Osteocyte (in vitro differentiated cells): ENCODE results near the gene SPSB1. TPM values are rescaled to one million over a fixed set of nuclear protein-coding genes. Genes with fewer than 3 reads are reported as not detected.
A peak's percentile ranks its signal among the peaks of the same experiment; 100 is the strongest.

ENCODE experiments used
- DNase-seq: peaks from one replicate; pipeline ENCODE4 v3.0.0; 2021; ENCODE audit warnings: mixed read lengths; ENCODE audit not compliant: unreplicated experiment; ENCODE audit errors: extremely low spot score
- H3K27ac Mint-ChIP-seq: one replicate; pipeline ENCODE4 v1.8.0; 2021; ENCODE audit warnings: mild to moderate bottlenecking, mixed read lengths; ENCODE audit not compliant: unreplicated experiment
- H3K27me3 Mint-ChIP-seq: one replicate; pipeline ENCODE4 v1.8.0; 2021; ENCODE audit warnings: mixed read lengths; ENCODE audit not compliant: unreplicated experiment
- H3K36me3 Mint-ChIP-seq: one replicate; pipeline ENCODE4 v1.8.0; 2021; ENCODE audit warnings: mixed read lengths; ENCODE audit not compliant: unreplicated experiment
- H3K4me1 Mint-ChIP-seq: one replicate; pipeline ENCODE4 v1.8.0; 2021; ENCODE audit warnings: mixed read lengths; ENCODE audit not compliant: unreplicated experiment
- H3K4me3 Mint-ChIP-seq: one replicate; pipeline ENCODE4 v1.8.0; 2021; ENCODE audit warnings: mild to moderate bottlenecking, moderate library complexity, mixed read lengths; ENCODE audit not compliant: unreplicated experiment
- H3K9me3 Mint-ChIP-seq: one replicate; pipeline ENCODE4 v1.8.0; 2021; ENCODE audit warnings: mixed read lengths; ENCODE audit not compliant: unreplicated experiment
- total RNA-seq: library from RNA; stranded (reverse); gene quantifications from 2 replicates; pipeline ENCODE4 v1.2.1, GENCODE V29; 2021
- TF ChIP-seq, protein P1 (sequence below): fragments of 200-600 bp; sonication (generic); IDR thresholded peaks from 2 replicates; pipeline ENCODE4 v1.5.0; 2021; ENCODE audit warnings: antibody characterized with exemption, mild to moderate bottlenecking, moderate library complexity

The SPSB1 gene
- total RNA-seq, 1 donor from 2014 or later, result 52.8 TPM

DNA sequence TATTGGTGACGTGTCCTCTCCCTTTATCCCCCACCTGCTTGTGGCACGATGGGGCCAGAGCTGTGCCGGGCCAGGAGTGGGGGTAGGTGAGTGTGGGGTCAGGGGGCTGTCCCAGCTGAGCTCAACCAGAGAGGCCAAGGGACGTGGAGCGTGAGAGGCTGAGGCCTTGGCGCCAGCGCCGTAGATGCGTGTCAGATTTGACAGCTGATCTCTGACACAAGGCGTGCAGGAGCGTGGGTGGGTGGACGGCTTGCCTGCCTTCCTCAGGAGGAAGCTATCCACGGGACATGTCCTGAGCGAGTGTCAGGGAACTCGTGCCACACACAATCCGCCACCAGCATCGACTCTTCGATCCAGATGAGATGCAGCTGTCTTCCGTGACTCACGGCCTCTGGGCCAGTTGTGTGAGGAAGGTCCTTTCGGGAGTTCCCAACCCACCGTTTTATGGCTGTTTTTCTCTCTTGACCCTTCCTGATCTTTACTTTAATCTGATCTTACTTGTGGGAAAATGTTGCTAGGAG, 56.7 kb downstream of the SPSB1 start:
- TF ChIP-seq, protein P1, sequence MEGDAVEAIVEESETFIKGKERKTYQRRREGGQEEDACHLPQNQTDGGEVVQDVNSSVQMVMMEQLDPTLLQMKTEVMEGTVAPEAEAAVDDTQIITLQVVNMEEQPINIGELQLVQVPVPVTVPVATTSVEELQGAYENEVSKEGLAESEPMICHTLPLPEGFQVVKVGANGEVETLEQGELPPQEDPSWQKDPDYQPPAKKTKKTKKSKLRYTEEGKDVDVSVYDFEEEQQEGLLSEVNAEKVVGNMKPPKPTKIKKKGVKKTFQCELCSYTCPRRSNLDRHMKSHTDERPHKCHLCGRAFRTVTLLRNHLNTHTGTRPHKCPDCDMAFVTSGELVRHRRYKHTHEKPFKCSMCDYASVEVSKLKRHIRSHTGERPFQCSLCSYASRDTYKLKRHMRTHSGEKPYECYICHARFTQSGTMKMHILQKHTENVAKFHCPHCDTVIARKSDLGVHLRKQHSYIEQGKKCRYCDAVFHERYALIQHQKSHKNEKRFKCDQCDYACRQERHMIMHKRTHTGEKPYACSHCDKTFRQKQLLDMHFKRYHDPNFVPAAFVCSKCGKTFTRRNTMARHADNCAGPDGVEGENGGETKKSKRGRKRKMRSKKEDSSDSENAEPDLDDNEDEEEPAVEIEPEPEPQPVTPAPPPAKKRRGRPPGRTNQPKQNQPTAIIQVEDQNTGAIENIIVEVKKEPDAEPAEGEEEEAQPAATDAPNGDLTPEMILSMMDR, result no peak
- Mint-ChIP-seq H3K27me3 (no peaks in the 10 kb centered on the region), H3K4me1 (peaks cover 48% of the 10 kb centered on the region), H3K36me3 (peaks cover 4% of the 10 kb centered on the region), H3K4me3 (no peak overlapping the region), H3K27ac (peak overlapping the region; percentile 56), H3K9me3 (no peaks in the 10 kb centered on the region)
- no peak for DNase-seq

DNA sequence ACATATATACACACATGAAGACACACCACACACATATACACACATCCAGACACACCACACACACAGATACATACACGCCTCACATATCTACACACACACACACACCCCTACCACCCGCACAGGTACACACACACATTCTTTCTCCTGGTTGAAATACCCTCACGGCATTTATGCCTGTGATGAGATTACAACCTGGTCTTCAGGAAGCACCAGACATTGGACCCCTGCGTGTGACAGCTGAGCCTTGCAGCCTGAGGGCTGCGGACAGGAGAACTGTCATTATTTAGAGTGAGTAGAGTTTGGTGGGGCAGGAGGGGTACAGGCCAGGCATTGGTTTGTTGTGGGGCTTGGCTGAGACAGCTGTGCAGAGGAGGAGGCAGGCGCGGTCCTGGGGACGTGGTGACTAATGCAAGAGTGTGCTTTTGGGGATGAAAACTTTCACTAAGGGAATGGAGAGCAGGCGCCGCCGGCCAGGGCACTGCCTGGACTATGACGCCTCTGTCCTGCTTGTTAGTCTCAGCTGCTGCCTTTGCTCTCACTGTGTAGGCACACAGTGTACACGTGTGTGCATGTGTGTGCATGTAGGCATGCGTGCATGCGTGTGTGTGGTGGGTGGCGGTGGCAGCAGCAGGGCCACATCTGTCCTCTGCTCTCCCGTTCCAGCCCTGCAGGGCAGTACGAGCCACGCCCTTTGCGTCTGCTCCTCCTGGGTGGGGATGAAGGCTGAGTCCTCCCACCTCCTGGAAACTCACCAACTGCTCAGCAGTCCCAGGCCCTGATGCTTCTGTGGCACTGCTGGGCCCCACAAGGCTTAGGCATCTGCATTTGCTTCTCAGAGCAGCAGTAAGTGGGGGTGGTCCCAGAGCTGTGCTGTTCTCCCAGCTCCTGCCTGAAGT, 57.6 kb downstream of the SPSB1 start:
- H3K4me3 Mint-ChIP-seq, result no peak overlapping the region
- no peak for DNase-seq
- TF ChIP-seq, protein P1, result no peak
- peaks cover 4% of the 10 kb centered on the region for H3K36me3 Mint-ChIP-seq
- peak overlapping the region; percentile 56 for H3K27ac Mint-ChIP-seq
- peaks cover 51% of the 10 kb centered on the region for H3K4me1 Mint-ChIP-seq
- no peaks in the 10 kb centered on the region for H3K9me3 Mint-ChIP-seq
- H3K27me3 Mint-ChIP-seq, result no peaks in the 10 kb centered on the region

DNA sequence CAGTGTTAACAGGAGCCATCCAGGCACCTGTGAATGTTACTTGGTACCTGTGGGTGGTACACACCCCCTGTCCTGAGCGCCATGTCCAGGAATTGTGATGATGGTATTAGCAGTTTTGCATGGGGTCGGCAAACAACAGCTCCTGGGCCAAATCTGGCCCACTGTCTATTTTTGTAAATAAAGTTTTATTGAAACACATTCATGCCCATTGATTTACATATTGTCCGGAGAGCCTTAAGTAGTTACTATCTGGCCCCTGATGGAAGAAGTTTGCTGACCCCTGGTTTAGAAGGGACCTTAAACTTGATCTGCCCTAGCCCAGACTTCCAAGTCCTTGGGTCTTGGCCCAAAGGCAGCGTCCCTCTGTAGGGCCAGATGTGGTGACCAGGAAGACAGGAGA, 58.3 kb downstream of the SPSB1 start:
- TF ChIP-seq, protein P1, result no peak
- Mint-ChIP-seq H3K9me3 (no peaks in the 10 kb centered on the region), H3K27me3 (no peaks in the 10 kb centered on the region), H3K36me3 (peaks cover 8% of the 10 kb centered on the region), H3K4me3 (no peak overlapping the region), H3K4me1 (peaks cover 46% of the 10 kb centered on the region), H3K27ac (peak overlapping the region; percentile 56)
- DNase-seq, result no peak

DNA sequence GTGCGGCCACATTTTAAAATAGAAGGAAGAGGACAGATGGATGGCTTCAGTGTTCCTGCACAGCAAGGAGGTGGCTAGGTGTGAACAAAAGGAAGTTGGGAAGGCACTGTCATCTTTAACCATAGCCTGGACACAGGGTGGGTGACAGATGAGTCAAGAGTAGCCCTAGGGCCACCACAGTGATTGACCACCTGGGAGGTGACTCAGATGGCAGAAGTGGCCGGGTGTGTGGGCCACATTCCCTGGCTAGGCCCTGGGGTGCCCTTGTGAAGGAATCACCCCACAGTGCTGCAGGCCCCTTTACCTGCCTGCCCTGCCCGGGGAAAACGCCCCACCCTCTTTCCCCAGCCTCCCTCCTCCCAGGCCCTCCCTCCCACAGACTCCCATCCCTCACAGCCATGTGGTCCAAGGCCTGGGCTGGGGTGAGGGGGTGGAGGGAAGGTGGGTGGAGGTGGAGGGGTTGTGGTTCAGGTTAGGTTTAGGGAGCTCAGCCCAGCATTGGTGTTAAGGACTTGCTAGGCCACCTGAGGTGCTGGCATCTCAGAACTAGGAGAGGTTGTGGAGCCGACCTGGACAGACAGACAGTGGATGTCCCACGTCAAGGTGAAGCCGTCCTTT, 59.1 kb downstream of the SPSB1 start:
- Mint-ChIP-seq H3K9me3 (peaks cover 4% of the 10 kb centered on the region), H3K4me3 (no peak overlapping the region), H3K36me3 (peaks cover 15% of the 10 kb centered on the region), H3K27me3 (no peaks in the 10 kb centered on the region), H3K27ac (peak overlapping the region; percentile 56), H3K4me1 (peaks cover 44% of the 10 kb centered on the region)
- TF ChIP-seq, protein P1, result no peak
- DNase-seq, result no peak
